ENCODE measurements around the gene ITIH4.

Gene ITIH4

DNA sequence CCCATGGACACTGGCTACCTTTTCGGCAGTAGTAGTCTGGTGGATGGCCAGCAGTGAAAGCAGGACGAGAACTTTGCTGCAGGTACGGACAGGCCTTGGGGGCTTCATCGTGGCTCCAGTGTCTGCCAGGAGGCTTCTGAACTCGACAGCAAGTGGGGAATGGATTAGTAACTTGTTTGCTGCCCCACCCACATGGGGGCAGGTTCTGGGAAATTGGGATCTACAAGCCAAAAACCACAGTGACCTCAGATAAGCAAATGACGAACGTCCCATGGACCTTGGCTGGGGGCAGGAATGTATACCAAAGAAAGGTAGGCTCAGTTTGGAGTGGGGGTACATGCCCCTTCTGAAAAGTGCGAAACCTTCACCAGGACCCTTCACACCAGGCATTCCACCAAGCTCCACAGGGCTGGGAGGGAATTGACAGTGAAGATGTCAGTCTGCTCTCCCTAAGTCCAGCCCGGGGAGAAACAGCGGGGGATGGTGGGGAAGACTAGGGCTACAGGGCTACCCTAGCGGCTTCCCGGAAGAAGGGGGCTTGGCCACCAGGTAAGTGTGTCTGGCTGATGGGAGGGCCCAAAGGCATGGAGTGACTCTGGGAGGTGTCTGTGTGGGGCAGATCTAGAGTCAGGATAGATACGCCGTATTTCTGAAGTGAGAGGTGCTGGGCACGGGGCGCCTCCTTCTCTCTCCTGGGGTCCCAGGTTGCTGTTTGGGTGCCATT lies at the start of gene ITIH4:
TSS of gene ITIH4 (minus strand) at position 138 of the 724 bp plus-strand sequence. CDS start at position 108, 30 bp downstream.
- DNase-seq: no peak

DNA sequence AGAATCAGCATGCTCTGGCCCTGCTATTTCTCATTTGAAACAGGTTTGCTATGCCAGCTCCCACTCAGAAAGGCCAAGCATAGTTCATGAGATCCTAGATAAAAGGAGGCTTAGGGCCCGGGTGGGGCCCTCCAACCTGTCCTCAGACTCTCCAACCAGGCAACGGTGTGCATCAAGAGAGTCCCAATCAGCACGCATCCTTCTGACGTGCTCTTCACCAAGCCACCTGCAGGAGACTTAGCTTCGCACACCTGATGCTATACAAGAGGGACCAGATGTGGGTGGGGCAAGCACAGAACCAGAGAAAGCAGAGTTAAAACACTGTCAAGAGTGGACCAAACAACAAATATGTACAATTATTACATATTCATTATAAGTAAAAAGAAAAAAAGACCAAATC lies 49.6 kb upstream of the ITIH4 start:
- no peak for DNase-seq

DNA sequence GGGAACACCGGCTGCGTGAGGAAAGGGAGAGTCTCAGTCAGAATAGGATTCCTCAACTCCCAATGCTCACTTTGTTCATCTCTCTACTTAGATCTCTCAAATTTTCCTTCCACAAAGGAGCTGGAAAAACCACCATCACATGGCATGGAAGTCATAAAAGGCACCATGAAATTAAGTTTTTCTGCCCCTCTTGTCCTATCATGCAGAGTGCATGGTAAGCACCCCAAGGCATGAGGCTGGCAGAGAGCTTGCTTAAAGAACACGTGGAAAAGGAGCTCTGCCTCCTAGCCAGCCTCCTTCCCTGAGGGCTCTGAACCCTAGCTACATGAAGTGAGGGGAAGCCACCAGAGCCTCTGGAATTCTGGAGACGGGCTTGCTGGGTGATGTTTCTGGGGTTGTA lies 49.1 kb upstream of the ITIH4 start:
- DNase-seq: no peak

DNA sequence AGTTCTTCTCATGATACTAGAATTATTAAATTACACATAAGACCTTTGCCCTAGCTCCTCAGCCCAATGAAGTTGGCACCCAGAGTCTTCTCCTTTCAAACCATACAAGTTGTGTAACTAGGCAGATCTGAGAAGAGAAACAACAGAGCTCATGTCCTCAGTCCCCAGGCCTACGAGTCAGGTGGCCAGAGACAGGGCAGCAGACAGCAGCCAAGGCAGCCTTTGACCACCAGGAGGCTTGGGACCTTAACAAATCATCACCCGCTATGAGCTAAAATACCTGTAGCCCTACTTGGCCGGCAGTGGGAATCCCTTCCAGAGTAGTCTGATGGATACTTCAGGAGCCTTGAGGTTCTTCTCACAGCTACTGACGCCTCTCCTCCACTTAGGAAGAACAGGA lies 48.6 kb upstream of the ITIH4 start:
- no peak for DNase-seq

DNA sequence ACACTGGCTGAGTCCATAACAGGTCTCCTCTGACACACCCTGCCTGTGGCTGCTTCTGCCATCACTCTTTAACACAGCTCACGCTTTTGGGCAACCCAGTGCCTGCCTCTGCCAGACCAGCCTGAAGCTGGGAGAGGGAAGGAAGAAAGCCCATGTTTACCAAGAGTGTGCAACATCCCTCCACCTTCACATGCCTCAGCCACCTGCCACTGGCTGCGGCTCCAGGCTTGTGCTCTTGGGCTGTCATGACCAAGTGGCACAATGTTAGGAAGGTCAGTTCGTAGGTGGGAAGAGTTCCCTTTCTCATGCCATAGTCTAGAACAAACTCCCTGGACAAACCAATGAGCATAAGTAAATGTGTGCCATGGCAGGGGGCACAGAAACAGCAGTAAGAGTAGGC lies 46.6 kb upstream of the ITIH4 start:
- DNase-seq: no peak

DNA sequence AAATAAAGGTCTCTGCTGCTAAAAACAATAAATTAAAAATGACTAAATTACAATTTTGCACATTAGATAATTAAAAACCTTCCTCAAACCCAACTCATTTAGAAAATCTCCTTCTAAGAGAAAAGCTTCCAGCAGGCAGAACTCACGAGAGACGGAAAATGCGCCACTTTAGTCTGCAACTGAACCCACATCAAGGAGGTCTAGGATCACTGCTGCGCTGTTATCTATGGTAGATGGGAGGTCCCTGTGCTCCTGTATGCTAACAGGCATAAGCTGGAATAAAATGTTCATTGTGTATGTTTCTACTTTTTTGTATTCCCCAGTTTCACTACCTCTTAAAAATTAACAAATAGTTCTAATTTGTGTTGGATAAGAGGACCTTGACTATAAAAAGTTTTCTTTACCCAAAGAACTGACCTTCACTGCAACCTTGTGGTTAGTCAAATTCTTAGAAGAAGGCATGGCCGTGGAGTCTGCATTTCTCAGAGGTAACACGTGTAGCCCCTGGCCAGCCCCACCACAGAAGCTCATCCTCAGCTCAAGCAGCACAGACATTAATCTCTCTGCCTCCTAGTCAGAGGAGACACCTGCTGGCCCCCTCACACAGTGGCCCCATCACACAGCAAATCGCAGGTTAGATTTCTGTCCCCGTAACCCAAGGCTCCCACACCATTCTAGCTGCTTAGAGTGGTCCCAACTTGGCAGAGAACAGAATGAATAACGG lies 44.6 kb upstream of the ITIH4 start:
- DNase-seq: no peak

DNA sequence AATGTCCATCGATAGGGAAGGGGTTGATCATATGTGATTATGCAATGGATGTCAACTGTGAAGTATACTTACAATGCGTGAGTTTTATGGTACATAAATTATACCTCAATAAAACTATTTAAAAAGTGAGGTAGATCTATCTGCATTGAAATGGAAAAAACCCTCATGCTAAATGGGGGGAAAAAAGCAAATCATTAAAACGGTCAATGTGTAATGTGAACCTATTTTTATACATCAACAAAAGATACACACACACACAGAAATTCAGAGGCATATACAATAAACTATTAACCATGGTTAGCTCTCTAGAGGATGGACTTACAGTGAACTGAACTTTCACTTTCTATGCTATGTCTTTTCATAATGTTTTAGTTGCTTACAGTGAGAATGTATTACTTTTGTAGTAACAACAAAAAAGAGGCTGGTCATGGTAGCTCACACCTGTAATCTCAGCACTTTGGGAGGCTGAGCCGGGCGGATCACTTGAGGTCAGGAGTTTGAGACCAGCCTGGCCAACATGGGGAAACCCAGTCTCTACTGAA lies 43.8 kb upstream of the ITIH4 start:
- DNase-seq: no peak

DNA sequence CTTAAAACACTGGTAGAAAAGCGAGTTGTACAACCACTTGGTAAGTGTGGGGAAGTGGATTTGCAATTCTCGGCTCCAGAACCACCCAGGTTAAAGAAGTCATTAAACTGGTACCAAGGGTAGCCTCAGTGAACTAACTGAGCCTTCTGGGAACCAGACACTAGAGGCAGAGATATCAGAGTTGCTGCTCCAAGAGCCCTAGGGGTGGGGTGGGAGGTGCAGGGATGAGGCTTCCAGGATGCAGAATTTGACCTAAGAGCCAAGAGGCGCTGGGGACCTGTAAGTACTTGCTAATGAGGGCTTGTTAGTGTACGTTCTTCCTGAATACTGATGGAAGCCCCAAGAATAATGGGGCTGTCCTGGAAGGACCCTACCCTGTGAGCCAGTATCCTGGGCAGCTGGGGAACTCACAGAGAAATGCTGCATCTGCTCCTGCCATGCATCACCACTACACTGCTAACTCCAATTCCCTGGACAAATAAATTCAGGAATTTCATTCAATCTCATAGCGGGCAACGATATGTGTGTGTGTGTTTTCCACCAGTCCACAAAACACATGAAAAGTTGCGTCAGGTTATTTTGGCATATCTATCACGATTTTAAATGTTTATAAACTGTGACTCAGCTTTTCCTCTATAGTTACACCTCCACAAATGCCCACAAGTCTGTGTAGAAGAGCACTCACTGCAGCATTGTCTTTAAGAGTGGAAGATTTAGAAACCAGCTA lies 43.1 kb upstream of the ITIH4 start:
- no peak for DNase-seq

DNA sequence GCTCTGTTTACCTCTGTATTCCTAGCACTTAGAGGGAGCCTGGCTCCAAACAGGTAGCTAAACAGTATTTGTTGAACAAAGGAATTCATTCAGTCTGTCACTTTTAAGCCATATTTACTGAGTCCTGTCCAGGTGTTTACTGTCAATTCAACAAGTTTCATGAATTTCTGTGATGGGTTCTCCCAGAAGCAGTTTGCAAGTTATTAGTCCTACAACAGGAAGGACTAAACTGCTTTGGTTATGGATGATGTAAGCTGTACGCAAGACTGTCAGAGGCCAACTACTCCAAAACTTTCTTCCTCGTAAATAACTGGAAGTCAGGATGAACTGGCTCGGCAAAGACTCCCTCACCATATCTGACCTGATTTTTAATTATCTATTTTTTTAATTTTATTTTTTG lies 41.8 kb upstream of the ITIH4 start:
- no peak for DNase-seq

DNA sequence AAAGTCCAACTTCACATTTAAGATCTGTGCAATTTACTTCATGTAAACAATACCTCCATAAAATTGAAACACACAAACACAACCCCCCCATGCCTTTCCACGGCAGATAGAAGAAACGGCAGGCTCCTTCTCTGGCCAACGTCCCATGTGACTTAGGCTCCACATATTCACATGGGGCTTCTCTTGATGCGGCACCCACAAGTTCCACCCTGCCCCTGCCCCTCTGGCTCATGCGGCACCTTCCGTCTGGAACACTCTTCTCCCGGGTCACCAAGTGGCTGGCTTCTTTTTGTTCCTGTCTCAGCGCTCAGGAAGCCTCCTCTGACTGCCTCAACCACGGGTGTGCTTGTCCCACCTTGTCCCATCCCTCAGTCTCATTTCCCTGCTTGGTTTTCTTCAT lies 41.3 kb upstream of the ITIH4 start:
- DNase-seq: no peak

DNA sequence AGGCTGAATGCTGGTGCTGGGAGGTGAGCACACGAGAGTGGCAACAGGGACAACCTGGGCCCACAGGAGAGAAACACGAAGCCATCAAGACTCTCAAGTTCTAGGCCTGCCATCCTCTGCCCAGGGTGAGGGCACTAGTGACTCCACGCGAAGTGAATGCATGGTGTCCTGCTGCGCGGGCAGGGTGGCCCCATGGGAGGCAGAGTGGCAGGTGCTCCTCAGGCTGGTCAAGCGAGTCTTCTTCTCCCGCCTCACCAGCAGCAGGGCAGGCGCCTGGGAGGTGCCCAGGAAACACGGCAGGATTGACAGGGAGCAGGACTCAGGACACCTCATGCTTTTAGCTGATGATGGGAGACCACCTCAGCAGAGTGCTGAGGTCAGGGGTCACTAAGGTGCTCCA lies 40.0 kb upstream of the ITIH4 start:
- DNase-seq: no peak

DNA sequence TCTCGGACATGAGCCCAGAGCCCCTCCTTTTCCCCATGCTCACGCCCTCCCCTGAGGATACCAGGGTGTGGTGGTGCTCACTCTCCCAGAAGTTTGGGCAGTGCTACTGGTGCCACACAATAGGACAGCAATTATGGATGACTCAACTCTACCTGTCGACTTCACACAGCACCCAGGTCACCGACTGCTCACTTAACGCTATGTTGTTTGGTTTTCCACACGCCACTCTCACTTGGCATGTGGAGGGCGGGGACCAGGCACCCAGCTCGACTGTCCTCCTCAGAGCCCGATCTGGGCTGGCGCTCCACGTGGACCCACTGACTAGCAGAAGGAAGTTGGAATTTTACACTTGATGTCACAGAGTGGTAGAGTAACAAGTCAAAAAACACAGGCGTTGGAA lies 36.0 kb upstream of the ITIH4 start:
- no peak for DNase-seq

DNA sequence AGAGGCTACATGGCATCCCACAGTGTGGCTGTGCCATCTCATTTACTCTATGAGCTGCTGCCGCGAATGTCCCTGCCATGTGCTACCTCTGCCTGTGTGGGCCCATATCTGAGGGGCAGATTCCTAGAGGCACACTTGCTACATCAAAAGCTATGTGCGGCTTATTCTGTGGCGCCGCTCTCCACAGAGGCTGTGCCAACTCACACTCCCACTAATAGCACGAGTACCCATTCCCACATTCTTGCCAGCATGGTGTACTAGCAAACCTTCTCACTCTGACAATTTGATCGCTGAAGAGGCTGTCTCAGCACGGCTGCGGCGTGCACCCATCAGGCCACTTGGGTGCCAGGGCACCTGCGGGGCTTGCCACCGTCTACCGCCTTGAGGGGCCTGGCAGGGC lies 35.5 kb upstream of the ITIH4 start:
- DNase-seq: no peak

DNA sequence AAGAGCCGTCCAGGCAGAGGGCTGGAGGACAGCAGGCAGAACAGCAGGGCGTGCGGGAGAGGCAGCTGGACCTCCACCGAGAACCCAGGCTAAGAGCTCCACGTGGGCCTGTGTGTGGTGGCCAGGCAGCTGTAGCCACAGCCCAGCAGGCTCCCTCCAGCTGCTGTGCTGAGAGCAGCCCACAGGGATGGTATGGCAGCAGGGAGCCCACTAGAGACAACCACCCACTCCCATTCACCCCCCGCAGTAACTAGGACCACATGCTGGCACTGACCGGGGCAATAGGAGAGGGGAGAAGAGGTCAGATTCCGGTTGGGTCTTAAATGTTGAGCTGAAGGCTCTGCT lies 29.9 kb upstream of the ITIH4 start:
- DNase-seq: no peak

DNA sequence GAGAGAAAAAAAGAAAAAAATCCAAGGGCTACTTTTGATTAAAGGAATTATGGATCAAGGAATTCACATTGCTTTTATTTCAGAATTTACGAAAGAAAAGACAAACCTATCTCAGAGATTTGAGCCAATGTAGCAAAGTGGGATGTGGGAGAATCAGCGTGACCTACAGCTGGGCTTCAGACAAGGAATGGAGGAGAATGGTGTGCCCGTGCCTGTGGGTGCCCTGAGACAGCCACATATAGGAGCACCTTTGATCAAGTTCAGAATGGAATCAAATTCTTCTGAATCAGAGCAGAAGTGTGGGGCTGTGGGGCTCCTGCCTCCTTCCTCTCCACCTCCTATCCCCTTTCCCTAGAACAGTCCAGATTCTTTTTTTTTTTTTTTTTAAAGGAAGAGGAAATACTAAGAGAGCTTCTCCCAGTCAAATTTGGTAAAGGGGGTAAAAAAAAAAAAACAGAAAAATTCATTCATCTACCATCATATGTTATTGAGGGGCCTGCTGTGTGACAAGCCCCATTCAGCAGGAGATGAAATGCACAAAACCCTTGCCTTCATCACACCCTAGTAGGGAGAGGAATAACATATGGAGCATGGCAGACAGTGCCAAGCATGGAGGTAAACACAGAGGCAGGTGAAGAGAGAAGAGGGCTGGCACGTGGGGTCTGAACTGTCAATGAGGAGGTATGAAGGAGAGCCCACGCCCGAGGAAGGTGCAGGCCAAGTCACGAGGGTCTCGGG lies 29.4 kb upstream of the ITIH4 start:
- DNase-seq: no peak

DNA sequence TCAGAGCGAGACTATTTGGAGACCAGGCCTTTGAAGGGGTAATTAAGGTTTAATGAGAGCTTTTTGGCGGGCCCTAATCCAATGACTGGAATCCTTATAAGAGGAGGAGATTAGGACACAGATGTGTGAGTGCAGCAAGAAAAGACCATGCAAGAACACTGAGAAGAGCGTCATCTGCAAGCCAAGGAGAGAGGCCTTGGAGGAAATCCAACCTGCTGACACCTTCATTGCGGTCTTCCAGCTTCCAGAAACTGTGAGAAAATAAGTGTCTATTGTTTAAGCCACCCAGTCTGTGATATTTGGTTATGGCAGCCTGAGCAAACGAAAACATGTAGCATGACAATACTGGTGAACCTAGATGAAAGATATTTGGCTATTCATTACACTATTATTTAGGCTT lies 27.4 kb upstream of the ITIH4 start:
- DNase-seq: no peak

DNA sequence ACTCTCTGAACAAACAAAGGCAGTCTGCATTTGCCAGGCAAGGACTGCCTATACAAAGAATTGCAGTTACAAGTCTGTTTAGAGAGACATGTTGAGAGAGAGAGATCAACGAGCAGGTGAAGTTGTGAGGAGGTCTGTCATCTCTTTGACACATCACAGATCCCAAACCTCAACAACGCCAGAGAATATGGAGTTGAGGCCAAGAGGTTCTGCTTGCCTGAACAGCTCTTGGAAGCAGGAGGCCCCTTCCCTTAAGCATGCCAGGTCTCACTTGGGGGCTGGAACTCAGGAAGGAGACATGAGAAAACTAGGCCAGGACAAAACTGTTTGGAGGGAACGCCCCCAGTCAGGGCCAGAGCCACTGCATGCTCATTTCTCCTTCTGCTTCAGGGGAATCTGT lies 26.7 kb upstream of the ITIH4 start:
- DNase-seq: no peak

DNA sequence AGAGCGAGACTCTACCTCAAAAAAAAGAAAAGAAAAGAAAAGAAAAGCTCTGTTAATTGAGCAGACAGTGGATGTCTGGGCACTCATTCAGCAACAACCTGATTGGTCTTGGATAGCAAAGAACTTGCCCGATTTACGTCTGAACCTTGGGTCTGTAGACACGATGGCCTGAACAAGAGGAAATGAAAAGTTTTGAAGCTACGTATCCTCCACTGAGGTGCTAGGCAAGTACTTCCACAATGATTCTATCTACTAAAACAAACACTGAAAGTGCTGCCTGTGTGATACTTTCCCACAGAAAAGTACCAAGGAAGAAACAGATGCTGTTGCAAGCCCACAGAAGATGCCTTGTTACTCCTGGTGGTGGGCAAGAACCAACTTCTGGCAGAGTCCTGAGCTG lies 26.2 kb upstream of the ITIH4 start:
- DNase-seq: no peak

DNA sequence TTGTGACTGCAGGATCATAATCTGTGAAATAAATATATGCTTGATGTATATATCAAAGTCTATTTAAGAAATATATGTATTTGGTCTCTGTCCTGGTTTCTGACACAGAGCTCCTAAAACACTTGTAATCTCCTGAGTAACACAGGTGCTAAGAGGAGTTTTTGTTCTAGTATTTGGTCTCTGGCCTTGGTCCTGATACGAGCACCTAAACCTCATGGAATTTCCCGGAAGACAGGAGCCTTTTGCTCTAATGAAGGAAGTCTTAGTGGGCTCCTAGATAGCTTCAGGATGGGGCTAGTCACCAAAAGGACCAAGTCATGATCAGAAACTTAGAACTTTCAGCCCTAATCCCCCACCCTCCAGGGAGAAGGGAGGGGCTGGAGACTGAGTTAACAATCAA lies 23.5 kb upstream of the ITIH4 start:
- DNase-seq: no peak

DNA sequence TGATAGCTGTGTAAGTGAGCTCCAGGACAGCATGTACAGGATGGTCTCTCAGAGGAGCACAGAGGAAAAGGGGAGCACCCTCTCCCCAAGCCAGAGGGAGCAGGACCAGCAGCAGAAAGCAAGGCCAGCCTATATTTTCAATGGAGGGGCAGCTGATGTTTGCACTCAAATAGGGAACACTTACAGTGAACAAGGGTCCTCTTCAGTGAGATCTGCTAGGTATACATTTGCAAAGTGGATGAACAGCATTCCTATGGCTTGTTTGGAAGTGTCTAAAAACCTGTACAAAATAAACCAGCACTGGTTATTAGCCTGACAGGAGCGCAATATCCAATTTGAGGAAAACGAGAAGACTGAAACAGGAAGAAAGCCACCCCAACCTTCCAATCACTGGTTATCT lies 21.9 kb upstream of the ITIH4 start:
- DNase-seq: no peak

DNA sequence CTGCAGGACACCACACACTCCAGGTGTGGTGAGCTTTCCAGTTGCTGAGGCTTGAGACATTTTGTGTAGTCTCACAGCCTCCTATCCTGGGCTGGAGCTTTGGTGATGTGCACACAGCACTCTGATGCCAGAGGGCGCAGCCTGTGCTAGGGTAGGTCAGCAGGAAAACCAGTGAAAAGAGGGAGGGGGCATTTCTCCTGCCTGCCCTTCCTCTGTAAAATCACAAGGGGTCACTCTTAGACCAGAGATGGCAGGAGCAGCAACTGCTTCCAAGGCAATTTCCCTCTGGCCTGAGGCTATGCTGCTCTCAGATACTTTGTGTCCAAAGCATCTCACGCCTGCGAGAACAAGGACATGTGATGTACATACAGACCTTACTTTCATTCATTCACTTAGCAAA lies 20.9 kb upstream of the ITIH4 start:
- DNase-seq: peak; percentile 21

DNA sequence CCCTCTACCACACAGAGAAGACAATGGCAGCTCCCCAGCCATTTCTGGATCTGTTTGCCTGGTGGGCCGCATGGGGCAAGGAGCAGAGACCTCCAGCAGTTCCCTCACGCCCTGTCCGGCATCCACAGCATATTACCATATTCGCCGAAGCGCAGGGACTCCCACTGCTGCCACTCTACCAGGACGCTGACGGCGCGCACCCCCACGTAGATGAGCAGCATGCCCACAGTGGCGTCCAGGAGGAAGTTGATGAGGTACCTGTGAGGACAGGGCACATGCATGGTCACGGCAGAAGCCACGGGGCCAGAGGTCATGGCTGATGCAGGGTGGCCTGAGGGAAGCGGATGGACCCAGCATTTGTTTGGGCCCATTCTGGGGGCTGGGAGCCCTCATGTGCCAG lies 19.2 kb upstream of the ITIH4 start:
- DNase-seq: no peak

DNA sequence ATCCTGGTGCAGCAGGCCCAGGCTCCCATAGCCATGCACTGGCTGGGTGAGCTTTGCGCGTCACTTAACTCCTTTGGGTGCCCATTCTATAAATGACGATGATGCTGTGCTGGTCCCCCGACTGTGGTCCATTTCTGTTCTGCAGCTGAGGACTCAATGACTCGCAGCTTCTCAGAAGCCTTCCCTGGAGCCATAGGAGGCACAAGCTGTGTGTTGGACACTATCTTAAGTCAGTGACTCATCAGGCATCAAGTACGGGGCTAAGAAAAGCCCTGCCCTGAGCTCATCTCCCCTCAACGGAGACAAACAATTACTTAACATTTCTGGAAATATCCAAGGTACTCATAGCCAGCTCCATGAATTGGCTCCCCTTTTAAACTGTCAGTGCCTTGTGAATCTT lies 18.1 kb upstream of the ITIH4 start:
- DNase-seq: no peak
